ENCODE data around the gene ATP6V0A1.

ATP6V0A1 gene

DNA sequence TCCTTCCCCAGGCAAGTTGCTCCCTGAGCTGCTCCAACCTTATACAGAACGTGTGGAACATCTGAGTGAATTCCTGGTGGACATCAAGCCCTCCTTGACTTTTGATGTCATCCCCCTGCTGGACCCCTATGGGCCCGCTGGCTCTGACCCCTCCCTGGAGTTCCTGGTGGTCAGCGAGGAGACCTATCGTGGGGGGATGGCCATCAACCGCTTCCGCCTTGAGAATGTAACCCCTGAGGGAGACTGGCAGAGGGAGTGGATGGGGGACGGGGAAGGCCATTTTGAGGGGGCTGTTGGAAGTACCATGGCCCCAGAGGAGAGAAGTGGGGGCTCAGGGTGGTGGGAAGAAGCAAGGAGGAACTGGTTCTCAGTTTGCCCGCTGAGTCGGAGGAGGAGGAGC lies 105.3 kb downstream of the ATP6V0A1 start:
- Histone ChIP-seq H3K27me3 (ENCODE audit: control insufficient read depth, insufficient read depth, low read length) (no peaks in the 10 kb centered on the region), H3K9ac (ENCODE audit: low read length) (peak overlapping the region; percentile 84), H3K4me3 (ENCODE audit: low read length) (no peak overlapping the region), H3K9me3 (ENCODE audit: control insufficient read depth, low read length) (no peaks in the 10 kb centered on the region), H3K4me1 (ENCODE audit: control insufficient read depth, insufficient read depth, low read length) (peaks cover 54% of the 10 kb centered on the region), H3K36me3 (ENCODE audit: control insufficient read depth, insufficient read depth, low read length) (peaks cover 17% of the 10 kb centered on the region)

GRCh38 chr17:42564815-42565522 lies 106.3 kb downstream of the ATP6V0A1 start:
- peaks cover 52% of the 10 kb centered on the region for H3K4me1 ChIP-seq (ENCODE audit: control insufficient read depth, insufficient read depth, low read length)
- no peak overlapping the region for H3K4me3 ChIP-seq (ENCODE audit: low read length)
- no peaks in the 10 kb centered on the region for H3K27me3 ChIP-seq (ENCODE audit: control insufficient read depth, insufficient read depth, low read length)
- H3K9ac ChIP-seq (ENCODE audit: low read length): peak overlapping the region; percentile 13
- H3K36me3 ChIP-seq (ENCODE audit: control insufficient read depth, insufficient read depth, low read length): peaks cover 27% of the 10 kb centered on the region
- H3K9me3 ChIP-seq (ENCODE audit: control insufficient read depth, low read length): no peaks in the 10 kb centered on the region

GRCh38 chr17:42565523-42566214 lies 107.0 kb downstream of the ATP6V0A1 start:
- Histone ChIP-seq H3K27me3 (ENCODE audit: control insufficient read depth, insufficient read depth, low read length) (no peaks in the 10 kb centered on the region), H3K9ac (ENCODE audit: low read length) (peak overlapping the region; percentile 83), H3K4me3 (ENCODE audit: low read length) (no peak overlapping the region), H3K36me3 (ENCODE audit: control insufficient read depth, insufficient read depth, low read length) (peaks cover 31% of the 10 kb centered on the region), H3K4me1 (ENCODE audit: control insufficient read depth, insufficient read depth, low read length) (peaks cover 56% of the 10 kb centered on the region), H3K9me3 (ENCODE audit: control insufficient read depth, low read length) (no peaks in the 10 kb centered on the region)

GRCh38 chr17:42566215-42566882 lies 107.7 kb downstream of the ATP6V0A1 start:
- Histone ChIP-seq H3K9me3 (ENCODE audit: control insufficient read depth, low read length) (no peaks in the 10 kb centered on the region), H3K4me1 (ENCODE audit: control insufficient read depth, insufficient read depth, low read length) (peaks cover 60% of the 10 kb centered on the region), H3K27me3 (ENCODE audit: control insufficient read depth, insufficient read depth, low read length) (no peaks in the 10 kb centered on the region), H3K9ac (ENCODE audit: low read length) (peak overlapping the region; percentile 83), H3K4me3 (ENCODE audit: low read length) (peak overlapping the region; percentile 96), H3K36me3 (ENCODE audit: control insufficient read depth, insufficient read depth, low read length) (peaks cover 31% of the 10 kb centered on the region)

DNA sequence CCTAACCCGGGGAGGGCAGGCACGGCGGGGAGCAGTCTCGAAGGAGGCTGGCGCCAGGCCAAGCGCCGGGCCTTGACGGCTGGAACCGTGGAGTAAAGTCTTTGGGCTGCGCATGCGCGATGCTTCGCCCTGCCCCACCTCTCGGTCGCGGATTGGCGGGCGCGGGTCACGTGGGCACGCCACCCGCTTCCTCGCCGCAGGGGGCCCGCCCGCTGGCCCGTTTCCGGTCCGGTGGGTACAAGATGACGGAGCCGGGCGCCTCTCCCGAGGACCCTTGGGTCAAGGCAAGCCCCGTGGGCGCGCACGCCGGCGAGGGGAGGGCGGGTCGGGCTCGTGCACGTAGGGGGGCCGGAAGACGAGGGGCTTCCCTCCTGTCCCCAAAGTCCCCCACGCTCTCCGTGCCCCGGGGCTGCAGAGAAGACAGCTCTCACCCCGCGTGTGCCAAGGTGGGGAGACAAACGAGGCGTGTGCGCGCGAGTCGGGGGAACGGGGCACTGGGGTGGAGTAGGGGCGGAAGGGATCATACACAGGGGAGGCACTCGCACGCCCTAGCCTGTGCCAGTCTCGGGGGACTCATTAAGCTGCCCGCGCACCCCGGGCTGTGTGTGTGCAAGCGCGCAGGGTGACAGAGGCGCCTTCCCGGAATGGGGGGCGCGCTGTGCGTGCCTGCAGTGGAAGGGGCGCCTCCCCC lies 108.3 kb downstream of the ATP6V0A1 start, which contains the start of gene MLX:
Gene MLX (plus strand): TSS at position 218 of the 691 bp plus-strand sequence. CDS start 25 bp downstream, at position 243.
- Histone ChIP-seq H3K9me3 (ENCODE audit: control insufficient read depth, low read length) (no peaks in the 10 kb centered on the region), H3K36me3 (ENCODE audit: control insufficient read depth, insufficient read depth, low read length) (peaks cover 33% of the 10 kb centered on the region), H3K4me1 (ENCODE audit: control insufficient read depth, insufficient read depth, low read length) (peaks cover 63% of the 10 kb centered on the region), H3K27me3 (ENCODE audit: control insufficient read depth, insufficient read depth, low read length) (no peaks in the 10 kb centered on the region), H3K9ac (ENCODE audit: low read length) (peak within 1 kb of the TSS; percentile 83), H3K4me3 (ENCODE audit: low read length) (peak within 1 kb of the TSS; percentile 96)

GRCh38 chr17:42568341-42569111 lies 109.8 kb downstream of the ATP6V0A1 start:
- peaks cover 45% of the 10 kb centered on the region for H3K36me3 ChIP-seq (ENCODE audit: control insufficient read depth, insufficient read depth, low read length)

GRCh38 chr17:42571435-42572225 lies 113.0 kb downstream of the ATP6V0A1 start:
- Histone ChIP-seq H3K27me3 (ENCODE audit: control insufficient read depth, insufficient read depth, low read length) (no peaks in the 10 kb centered on the region), H3K36me3 (ENCODE audit: control insufficient read depth, insufficient read depth, low read length) (peaks cover 36% of the 10 kb centered on the region), H3K4me1 (ENCODE audit: control insufficient read depth, insufficient read depth, low read length) (peaks cover 39% of the 10 kb centered on the region), H3K9me3 (ENCODE audit: control insufficient read depth, low read length) (no peaks in the 10 kb centered on the region), H3K4me3 (ENCODE audit: low read length) (no peak overlapping the region), H3K9ac (ENCODE audit: low read length) (no peak overlapping the region)

More at GRCh38 chr17:42568341-42569111, 109.8 kb downstream of the ATP6V0A1 start:
- no peaks in the 10 kb centered on the region for H3K9me3 ChIP-seq (ENCODE audit: control insufficient read depth, low read length)
- peak overlapping the region; percentile 17 for H3K9ac ChIP-seq (ENCODE audit: low read length)
- H3K4me3 ChIP-seq (ENCODE audit: low read length): no peak overlapping the region
- H3K27me3 ChIP-seq (ENCODE audit: control insufficient read depth, insufficient read depth, low read length): no peaks in the 10 kb centered on the region
- peaks cover 57% of the 10 kb centered on the region for H3K4me1 ChIP-seq (ENCODE audit: control insufficient read depth, insufficient read depth, low read length)
